AML-193 (cell line): Measurements from ENCODE around the gene IVNS1ABP.
"Not testable (repeated sequence)": the region's sequence is repeated elsewhere in the genome, so short reads cannot be mapped to it uniquely, and the experiment has no call there.

Source experiments
- DNase-seq, 2 experiments: peaks; one replicate each; lab custom pipeline; 2025; lab: John Stamatoyannopoulos, UW

The IVNS1ABP gene

GRCh38 chr1:185334182-185334581 is 17.1 kb upstream of the IVNS1ABP start:
- no peak for DNase-seq

GRCh38 chr1:185328255-185328654 is 11.2 kb upstream of the IVNS1ABP start:
- DNase-seq: no peak

- no peak for DNase-seq
Measured at GRCh38 chr1:185325413-185325812, 8.4 kb upstream of the IVNS1ABP start.

- no peak for DNase-seq
Measured at GRCh38 chr1:185324118-185324517, 7.1 kb upstream of the IVNS1ABP start.

GRCh38 chr1:185322636-185323035 is 5.6 kb upstream of the IVNS1ABP start:
- DNase-seq: no peak

GRCh38 chr1:185321653-185322221 is 4.7 kb upstream of the IVNS1ABP start:
- DNase-seq: not testable (repeated sequence)

GRCh38 chr1:185321104-185321503 is 4.1 kb upstream of the IVNS1ABP start:
- DNase-seq: not testable (repeated sequence)

GRCh38 chr1:185319139-185319475 is 2.1 kb upstream of the IVNS1ABP start:
- DNase-seq: no peak

- no peak for DNase-seq
Measured at GRCh38 chr1:185318431-185319138, 1.5 kb upstream of the IVNS1ABP start.

- peak in 1 of 2 experiments; percentile 66 for DNase-seq
Measured at GRCh38 chr1:185317886-185318310, 855 bp upstream of the IVNS1ABP start.

- peak; percentile 46 to 57 for DNase-seq
Measured at GRCh38 chr1:185316163-185317033, 645 bp downstream of the IVNS1ABP start.

GRCh38 chr1:185315445-185316071 is 1.5 kb downstream of the IVNS1ABP start:
- peak in 1 of 2 experiments; percentile 15 for DNase-seq

GRCh38 chr1:185314411-185314810 is 2.6 kb downstream of the IVNS1ABP start:
- no peak for DNase-seq

GRCh38 chr1:185312361-185313138 is 4.5 kb downstream of the IVNS1ABP start:
- DNase-seq: peak in 1 of 2 experiments; percentile 16

- DNase-seq: no peak
Measured at GRCh38 chr1:185311589-185312225, 5.3 kb downstream of the IVNS1ABP start.

- no peak for DNase-seq
Measured at GRCh38 chr1:185309566-185309965, 7.5 kb downstream of the IVNS1ABP start.

GRCh38 chr1:185308126-185308525 is 8.9 kb downstream of the IVNS1ABP start:
- DNase-seq: no peak

- no peak for DNase-seq
Measured at GRCh38 chr1:185305419-185305818, 11.6 kb downstream of the IVNS1ABP start.

GRCh38 chr1:185300152-185300551 is 16.9 kb downstream of the IVNS1ABP start:
- DNase-seq: no peak

GRCh38 chr1:185297982-185298381 is 19.1 kb downstream of the IVNS1ABP start:
- DNase-seq: no peak

GRCh38 chr1:185295091-185295490 is 22.0 kb downstream of the IVNS1ABP start:
- DNase-seq: no peak
